GM21825 (cell line): ENCODE results near the gene ATP1B1.
"Not testable (repeated sequence)": the region's sequence is repeated elsewhere in the genome, so short reads cannot be mapped to it uniquely, and the experiment has no call there.

ENCODE experiments used
- ATAC-seq: cut with Tn5 transposase; IDR thresholded peaks from one replicate; pipeline ENCODE4 v1.9.1; 2021; ENCODE audit warnings: mild to moderate bottlenecking, moderate library complexity; ENCODE audit not compliant: unreplicated experiment

ATP1B1 gene

GRCh38 chr1:169113613-169114119, 7.2 kb downstream of the ATP1B1 start:
- ATAC-seq: no peak

GRCh38 chr1:169115891-169116585, 9.5 kb downstream of the ATP1B1 start:
- no peak for ATAC-seq

GRCh38 chr1:169117014-169117413, 10.5 kb downstream of the ATP1B1 start:
- ATAC-seq: no peak

GRCh38 chr1:169117599-169117998, 11.1 kb downstream of the ATP1B1 start:
- no peak for ATAC-seq

GRCh38 chr1:169118227-169118626, 11.7 kb downstream of the ATP1B1 start:
- ATAC-seq: no peak

- no peak for ATAC-seq
Measured at GRCh38 chr1:169119405-169119804, 12.9 kb downstream of the ATP1B1 start.

GRCh38 chr1:169120066-169120465, 13.6 kb downstream of the ATP1B1 start:
- ATAC-seq: no peak

- no peak for ATAC-seq
Measured at GRCh38 chr1:169121146-169121923, 14.8 kb downstream of the ATP1B1 start.

GRCh38 chr1:169122976-169123375, 16.5 kb downstream of the ATP1B1 start:
- peak; percentile 64 for ATAC-seq

- ATAC-seq: no peak
Measured at GRCh38 chr1:169124459-169124858, 18.0 kb downstream of the ATP1B1 start.

- not testable (repeated sequence) for ATAC-seq
Measured at GRCh38 chr1:169125597-169125996, 19.1 kb downstream of the ATP1B1 start.

- ATAC-seq: no peak
Measured at GRCh38 chr1:169126335-169126734, 19.8 kb downstream of the ATP1B1 start.

- no peak for ATAC-seq
Measured at GRCh38 chr1:169127305-169127704, 20.8 kb downstream of the ATP1B1 start.

- ATAC-seq: no peak
Measured at GRCh38 chr1:169128562-169128961, 22.1 kb downstream of the ATP1B1 start.

GRCh38 chr1:169129109-169129784, 22.8 kb downstream of the ATP1B1 start:
- ATAC-seq: no peak

- ATAC-seq: no peak
Measured at GRCh38 chr1:169130683-169131082, 24.2 kb downstream of the ATP1B1 start.

- no peak for ATAC-seq
Measured at GRCh38 chr1:169132512-169133227, 26.2 kb downstream of the ATP1B1 start.

- no peak for ATAC-seq
Measured at GRCh38 chr1:169133228-169133576, 26.7 kb downstream of the ATP1B1 start.

GRCh38 chr1:169133801-169134502, 27.5 kb downstream of the ATP1B1 start:
- ATAC-seq: no peak

GRCh38 chr1:169137357-169137756, 30.9 kb downstream of the ATP1B1 start:
- no peak for ATAC-seq
